NCI-H2107 (cell line): Measurements from ENCODE around the gene IL16.

Experiments used
- DNase-seq: peaks from one replicate; lab custom pipeline; 2025; lab: John Stamatoyannopoulos, UW

The IL16 gene

GRCh38 chr15:81275711-81276392, 79.2 kb downstream of the IL16 start:
- DNase-seq = no peak

GRCh38 chr15:81276967-81277366, 80.3 kb downstream of the IL16 start:
- DNase-seq = no peak

- DNase-seq = no peak
Observed at GRCh38 chr15:81277851-81278250, 81.2 kb downstream of the IL16 start.

- no peak for DNase-seq
Observed at GRCh38 chr15:81278306-81279029, 81.8 kb downstream of the IL16 start.

DNA sequence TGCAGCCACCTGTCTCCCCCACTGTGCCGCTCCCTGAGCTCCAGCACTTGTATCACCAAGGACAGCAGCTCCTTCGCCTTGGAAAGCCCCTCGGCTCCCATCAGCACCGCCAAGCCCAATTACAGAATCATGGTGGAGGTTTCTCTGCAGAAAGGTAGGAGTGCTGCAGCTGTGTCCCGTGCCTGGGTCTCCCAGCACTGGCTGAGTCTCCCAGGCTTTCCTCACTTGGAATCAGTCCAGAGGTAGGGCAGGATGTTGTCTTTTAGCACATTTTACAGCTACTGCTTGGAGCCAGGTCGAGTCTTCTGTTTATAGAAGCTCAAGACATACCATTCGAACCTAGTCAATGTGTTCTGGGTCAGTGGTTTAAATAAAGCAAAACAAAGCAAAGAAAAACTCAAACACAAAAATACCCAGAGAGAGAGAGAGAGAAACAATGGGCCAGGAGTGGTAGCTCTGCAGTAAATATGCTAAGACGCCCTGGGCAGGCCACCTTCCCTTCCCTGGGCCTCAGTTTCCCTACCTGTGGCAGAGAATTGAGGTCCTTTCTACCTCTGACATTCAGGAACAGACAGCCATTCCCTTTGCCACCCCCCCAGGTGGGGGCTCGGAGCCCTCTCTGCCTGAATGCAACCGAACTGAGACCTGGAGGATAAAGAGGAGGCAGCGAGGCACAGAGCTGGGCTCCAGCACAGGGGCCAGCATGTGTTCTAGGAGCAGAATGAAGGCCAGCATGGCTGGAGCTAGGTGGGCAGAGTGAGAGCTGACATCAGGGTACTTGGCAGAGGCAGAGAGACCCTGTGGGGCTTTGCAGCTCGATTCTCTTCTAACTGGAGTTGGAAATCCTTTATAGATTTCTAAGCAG, 83.2 kb downstream of the IL16 start:
- no peak for DNase-seq

DNA sequence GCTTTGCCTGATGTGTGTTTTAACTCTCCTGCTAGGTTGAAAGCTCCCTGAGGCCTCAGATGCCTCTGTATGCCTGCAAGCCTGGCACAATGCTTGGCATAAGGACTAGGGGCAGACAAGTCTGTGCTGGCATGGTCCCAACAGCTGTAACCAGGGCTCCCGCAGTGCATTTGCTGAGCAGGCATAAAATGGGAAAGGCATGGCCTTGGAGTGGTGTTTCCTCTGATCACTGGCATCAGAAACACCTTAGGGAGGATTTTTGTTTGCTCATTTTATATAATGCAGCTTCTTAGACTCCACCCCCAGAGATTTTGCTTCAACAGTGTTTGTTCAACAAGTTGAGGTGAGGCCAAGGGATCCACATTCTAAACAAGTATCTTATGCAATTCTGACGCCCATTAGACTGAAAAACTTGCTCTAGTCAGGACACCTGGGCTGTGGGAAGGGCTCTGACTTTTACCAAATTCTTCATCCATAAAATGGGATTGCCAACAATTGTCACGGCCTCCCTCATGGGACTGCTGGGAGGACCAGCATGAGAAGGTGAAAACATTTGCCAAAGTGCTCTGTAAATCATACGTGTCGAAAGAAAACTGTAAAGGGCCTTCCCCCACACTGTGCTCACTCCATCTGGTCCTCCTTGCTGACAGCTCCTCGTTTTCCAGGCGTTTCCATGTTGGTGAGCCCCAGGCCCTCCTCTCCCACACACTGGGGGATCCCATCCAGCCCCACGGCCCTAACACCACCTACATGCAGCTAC, 84.2 kb downstream of the IL16 start:
- no peak for DNase-seq

DNA sequence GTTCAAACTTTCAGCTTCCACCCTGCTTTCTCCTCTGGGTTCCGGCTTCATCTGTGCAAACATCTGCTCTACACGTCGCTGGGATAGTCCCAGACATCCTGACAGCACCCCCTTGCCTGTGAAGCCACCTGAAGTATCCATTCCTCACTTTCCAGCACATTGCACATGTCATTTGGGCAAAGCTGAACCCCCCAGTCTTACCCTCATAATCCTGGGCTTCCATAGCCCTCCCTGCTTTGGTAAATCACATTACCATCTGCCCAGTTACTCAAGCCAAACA, 84.7 kb downstream of the IL16 start:
- DNase-seq = no peak

DNA sequence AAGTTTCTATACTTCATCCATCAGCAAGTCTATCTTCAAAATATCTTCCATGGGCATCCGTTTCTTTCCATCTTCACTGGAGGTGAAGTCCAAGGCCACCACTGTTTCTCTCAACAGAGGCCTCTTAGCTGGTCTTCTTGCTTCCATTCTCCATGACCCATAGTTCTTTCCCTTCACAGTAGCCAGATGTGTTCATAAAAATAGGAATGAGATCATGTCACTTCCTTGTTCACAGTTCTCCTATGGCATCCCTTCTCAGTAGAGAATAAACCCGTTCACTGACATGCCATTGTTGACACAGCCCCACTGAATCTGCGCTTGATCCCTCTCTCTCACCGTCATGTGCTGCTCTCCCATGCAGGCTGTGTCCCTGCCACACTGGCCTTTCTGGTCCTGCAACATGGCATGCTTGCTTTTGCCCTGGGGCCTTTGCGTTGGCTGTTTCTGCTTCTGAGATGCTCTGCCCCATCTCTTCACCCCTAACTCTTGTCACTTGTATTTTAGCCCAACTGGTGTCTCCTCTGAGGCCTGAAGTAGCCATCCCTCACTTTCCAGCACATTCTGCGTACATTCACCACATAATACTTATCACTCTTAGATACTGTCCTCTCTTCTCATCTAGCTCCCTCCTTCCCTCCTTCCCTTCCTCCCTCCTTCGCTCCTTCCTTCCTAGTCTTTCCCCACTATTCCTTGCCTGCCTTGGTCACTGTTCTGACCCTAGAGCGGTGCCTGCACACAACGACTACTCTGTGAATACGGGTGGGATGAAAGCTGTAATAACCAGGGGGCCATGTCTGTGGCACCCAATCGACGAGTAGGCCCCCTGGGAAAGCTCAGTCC, 85.3 kb downstream of the IL16 start:
- DNase-seq = no peak

GRCh38 chr15:81282606-81282895, 85.9 kb downstream of the IL16 start:
- DNase-seq = no peak

DNA sequence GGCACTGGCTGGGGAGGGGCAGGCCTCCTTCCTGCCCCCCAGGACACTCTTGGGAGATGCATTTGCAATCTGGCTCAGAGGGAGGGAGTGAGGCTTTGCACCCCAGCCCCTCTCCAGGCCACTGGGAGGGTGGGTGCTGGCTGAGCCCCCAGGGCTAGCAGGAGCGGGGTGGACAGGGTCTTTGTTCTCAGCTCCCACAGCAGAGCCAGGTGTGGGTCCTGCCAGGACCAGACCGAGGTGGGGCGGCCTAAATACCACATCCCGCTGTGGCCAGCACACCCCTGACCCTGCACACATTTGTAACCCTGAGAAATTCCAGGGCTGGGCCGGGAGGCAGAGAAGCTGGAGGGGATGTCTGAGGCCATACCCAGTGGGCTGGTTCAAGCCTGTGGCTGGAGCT, 86.2 kb downstream of the IL16 start:
- DNase-seq = no peak

DNA sequence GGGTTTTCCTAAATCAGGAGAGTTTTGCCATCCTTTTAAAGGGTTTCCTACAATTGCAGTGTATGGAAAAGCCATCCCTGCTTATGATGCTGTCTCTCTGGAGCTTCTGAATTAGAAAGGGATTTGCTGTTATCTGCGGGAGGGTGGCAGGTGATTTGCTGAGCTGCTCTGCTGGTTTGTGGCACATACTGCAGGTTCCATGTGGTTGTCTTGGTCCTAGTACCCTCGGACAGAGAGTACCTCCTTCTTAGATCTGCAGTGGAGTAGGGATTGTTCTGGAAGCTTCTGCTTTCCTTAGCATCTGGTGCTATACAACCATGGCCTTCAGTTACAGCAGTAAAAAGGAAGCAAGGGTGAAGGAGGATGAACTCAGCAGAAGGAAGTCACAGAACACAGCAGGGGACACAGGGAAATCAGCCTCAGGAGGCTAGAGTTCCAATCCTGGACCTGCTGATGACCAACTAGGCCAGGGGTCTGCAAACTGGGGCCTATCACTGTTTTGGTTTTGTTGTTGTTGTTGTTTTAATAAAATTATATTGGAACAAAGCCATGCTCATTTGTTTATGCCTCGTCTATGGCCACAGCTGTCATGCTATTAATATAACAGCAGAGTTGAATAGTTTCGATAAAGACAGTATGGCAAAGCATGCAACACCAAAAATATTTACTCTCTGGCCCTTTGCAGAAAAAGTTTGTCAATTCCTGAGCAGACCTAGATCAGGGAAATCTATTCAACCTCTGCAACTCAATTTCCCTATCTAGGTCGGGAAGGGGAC, 87.8 kb downstream of the IL16 start:
- DNase-seq = no peak

GRCh38 chr15:81285461-81285860, 88.8 kb downstream of the IL16 start:
- no peak for DNase-seq

DNA sequence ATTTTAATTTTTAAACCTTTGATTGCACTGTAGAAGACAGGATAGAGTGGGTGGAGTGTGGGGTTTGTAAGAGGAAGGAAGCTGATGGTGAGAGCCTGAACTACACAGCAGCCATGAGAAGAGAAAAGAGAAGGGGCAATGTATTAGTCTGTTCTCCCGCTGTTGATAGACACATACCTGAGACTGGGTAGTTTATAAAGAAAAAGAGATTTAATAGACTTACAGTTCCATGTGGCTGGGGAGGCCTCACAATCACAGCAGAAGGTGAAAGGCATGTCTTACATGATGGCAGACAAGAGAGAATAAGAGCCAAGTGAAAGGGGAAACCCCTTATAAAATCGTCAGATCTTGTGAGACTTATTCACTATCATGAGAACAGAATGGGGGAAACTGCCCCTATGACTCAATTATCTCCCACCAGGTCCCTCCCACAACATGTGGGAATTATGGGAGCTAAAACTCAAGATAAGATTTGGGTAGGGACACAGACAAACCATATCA, 90.0 kb downstream of the IL16 start:
- DNase-seq = no peak

DNA sequence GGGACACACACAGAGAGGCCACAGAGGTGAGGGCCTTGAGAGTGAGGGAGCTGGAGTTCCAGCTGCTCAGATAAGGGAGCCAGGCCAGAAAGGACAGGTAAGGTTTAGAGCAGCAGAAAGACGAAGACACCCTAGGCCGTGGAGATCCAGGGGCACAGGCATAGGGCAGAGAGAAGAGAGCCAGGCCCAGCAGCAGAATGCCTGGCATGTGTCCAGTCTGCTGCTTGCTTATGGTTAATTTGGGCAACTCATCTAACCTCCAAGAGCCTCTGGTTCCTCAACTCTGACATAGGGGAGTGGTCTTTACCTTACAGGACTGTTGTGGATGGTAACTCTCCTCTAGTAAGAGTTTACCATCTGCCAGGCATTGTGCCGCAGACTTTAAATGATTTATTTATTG, 91.4 kb downstream of the IL16 start:
- no peak for DNase-seq

GRCh38 chr15:81288616-81289015, 91.9 kb downstream of the IL16 start:
- no peak for DNase-seq

GRCh38 chr15:81289910-81290309, 93.2 kb downstream of the IL16 start:
- DNase-seq = no peak

DNA sequence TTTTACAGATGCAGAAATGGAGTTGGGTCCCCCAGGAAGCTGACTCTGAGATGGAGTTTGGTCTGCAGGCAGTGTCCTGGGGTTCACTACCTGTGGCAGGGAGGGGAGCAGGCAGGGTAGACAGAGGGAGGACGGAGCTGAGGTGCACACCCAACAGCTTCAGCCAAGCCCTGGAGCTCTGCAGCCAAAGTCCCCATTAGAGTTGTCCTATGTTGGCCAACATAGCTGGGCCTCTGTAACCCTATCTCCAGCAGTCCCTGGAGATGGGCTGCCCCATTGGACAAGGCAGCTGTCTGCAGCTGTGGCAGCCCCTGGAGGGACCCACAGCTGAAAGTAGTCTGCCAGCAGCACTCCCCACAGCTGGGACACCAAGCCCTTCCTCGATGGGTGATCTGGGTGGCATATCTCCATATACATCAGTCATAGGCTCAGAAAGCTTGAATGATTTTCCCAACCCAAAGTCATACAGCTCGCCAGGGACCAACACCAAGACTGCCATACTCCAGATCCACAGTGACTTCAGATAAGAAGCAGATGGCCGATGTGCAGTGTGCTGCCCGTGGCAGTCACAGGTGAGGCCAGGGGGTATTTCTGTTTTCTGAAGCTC, 95.3 kb downstream of the IL16 start:
- no peak for DNase-seq

DNA sequence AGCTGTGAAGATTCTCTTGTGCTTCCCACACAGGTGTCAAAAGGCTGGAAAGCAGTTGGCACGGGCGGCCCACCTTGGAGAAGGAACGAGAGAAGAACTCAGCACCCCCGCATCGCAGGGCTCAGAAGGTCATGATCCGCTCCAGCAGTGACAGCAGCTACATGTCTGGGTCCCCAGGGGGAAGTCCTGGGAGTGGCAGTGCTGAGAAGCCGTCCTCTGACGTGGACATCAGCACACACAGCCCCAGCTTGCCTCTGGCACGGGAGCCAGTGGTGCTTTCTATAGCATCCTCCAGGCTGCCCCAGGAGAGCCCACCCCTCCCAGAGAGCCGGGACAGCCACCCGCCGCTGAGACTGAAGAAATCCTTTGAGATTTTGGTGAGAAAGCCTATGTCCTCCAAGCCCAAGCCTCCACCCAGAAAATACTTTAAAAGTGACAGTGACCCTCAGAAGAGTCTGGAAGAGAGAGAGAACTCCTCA, 95.9 kb downstream of the IL16 start:
- DNase-seq = no peak

- no peak for DNase-seq
Observed at GRCh38 chr15:81293728-81294515, 97.2 kb downstream of the IL16 start.
